HUES48 (cell line): ENCODE measurements around the gene STOM.

Experiments used
- H3K27ac ChIP-seq: one replicate; pipeline ENCODE4 v1.7.0; 2013; ENCODE audit warnings: low read depth, low read length, inconsistent platforms
- H3K27me3 ChIP-seq: 2 replicates; pipeline ENCODE4 v1.6.1; 2013; ENCODE audit warnings: mild to moderate bottlenecking, low read length; ENCODE audit not compliant: control insufficient read depth, insufficient read depth
- H3K36me3 ChIP-seq: 2 replicates; pipeline ENCODE4 v1.6.1; 2013; ENCODE audit warnings: low read length; ENCODE audit not compliant: control insufficient read depth, insufficient read depth
- H3K4me1 ChIP-seq: 2 replicates; pipeline ENCODE4 v1.6.1; 2013; ENCODE audit warnings: mild to moderate bottlenecking, low read length; ENCODE audit not compliant: control insufficient read depth, insufficient read depth
- H3K4me3 ChIP-seq: 2 replicates; pipeline ENCODE4 v1.5.1; 2013; ENCODE audit warnings: mild to moderate bottlenecking, low read depth, low read length
- H3K9ac ChIP-seq: 2 replicates; pipeline ENCODE4 v1.6.1; 2013; ENCODE audit warnings: mild to moderate bottlenecking, low read depth, low read length, moderate library complexity
- H3K9me3 ChIP-seq: 2 replicates; pipeline ENCODE4 v1.6.1; 2013; ENCODE audit warnings: low read length; ENCODE audit not compliant: control insufficient read depth, insufficient read depth

The STOM gene

DNA sequence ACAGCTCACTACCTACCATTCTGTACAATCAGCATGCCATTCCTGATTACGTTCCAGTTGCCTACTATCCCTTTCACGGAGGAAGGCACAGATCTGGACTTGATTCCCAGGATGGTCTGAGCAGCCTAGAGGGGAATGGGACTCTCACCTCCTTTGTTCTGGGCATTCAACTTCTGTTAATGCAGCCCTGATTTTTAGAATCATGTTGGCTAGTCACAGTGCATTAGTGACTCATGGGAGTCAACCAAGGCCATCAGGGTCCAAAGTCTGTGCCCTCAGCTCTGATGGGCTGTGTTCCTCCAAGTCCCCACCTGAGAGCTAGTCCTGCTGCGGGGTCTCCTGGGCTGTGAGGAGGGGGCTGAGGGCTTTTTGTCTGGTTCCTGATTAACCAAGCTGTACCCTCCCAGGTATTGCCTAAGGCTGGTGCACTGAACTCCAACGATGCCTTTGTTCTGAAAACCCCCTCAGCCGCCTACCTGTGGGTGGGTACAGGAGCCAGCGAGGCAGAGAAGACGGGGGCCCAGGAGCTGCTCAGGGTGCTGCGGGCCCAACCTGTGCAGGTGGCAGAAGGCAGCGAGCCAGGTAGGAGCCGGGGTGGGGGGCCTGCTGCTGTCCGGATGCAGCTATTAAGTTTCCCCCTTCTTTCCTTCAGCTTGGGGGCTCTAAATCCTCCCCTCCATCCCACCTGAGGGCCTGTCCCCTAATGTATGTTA is 43.0 kb downstream of the STOM start:
- H3K27me3 ChIP-seq: no peaks in the 10 kb centered on the region
- no peak overlapping the region for H3K9ac ChIP-seq
- no peaks in the 10 kb centered on the region for H3K4me1 ChIP-seq
- no peaks in the 10 kb centered on the region for H3K9me3 ChIP-seq
- no peak overlapping the region for H3K4me3 ChIP-seq
- H3K36me3 ChIP-seq: peaks cover 34% of the 10 kb centered on the region
- no peak overlapping the region for H3K27ac ChIP-seq

GRCh38 chr9:121326130-121326838 is 43.8 kb downstream of the STOM start:
- Histone ChIP-seq H3K4me1 (no peaks in the 10 kb centered on the region), H3K27ac (no peak overlapping the region), H3K27me3 (no peaks in the 10 kb centered on the region), H3K9me3 (no peaks in the 10 kb centered on the region), H3K4me3 (no peak overlapping the region), H3K36me3 (peaks cover 34% of the 10 kb centered on the region), H3K9ac (no peak overlapping the region)

GRCh38 chr9:121325387-121325786 is 44.7 kb downstream of the STOM start:
- Histone ChIP-seq H3K4me1 (no peaks in the 10 kb centered on the region), H3K27ac (no peak overlapping the region), H3K9ac (no peak overlapping the region), H3K27me3 (no peaks in the 10 kb centered on the region), H3K9me3 (no peaks in the 10 kb centered on the region), H3K36me3 (peaks cover 34% of the 10 kb centered on the region), H3K4me3 (no peak overlapping the region)

GRCh38 chr9:121324755-121325154 is 45.3 kb downstream of the STOM start:
- Histone ChIP-seq H3K36me3 (peaks cover 30% of the 10 kb centered on the region), H3K9ac (no peak overlapping the region), H3K27ac (no peak overlapping the region), H3K27me3 (no peaks in the 10 kb centered on the region), H3K4me3 (no peak overlapping the region), H3K4me1 (no peaks in the 10 kb centered on the region), H3K9me3 (no peaks in the 10 kb centered on the region)

- H3K4me1 ChIP-seq: no peaks in the 10 kb centered on the region
- no peak overlapping the region for H3K9ac ChIP-seq
- no peak overlapping the region for H3K4me3 ChIP-seq
- peaks cover 26% of the 10 kb centered on the region for H3K36me3 ChIP-seq
- no peaks in the 10 kb centered on the region for H3K9me3 ChIP-seq
- H3K27ac ChIP-seq: no peak overlapping the region
- no peaks in the 10 kb centered on the region for H3K27me3 ChIP-seq
Measured at GRCh38 chr9:121324316-121324715, 45.7 kb downstream of the STOM start.

GRCh38 chr9:121323449-121324151 is 46.5 kb downstream of the STOM start:
- no peaks in the 10 kb centered on the region for H3K9me3 ChIP-seq
- H3K27ac ChIP-seq: no peak overlapping the region
- peaks cover 19% of the 10 kb centered on the region for H3K36me3 ChIP-seq
- no peaks in the 10 kb centered on the region for H3K4me1 ChIP-seq
- H3K9ac ChIP-seq: no peak overlapping the region
- H3K4me3 ChIP-seq: no peak overlapping the region
- H3K27me3 ChIP-seq: no peaks in the 10 kb centered on the region

- no peak overlapping the region for H3K4me3 ChIP-seq
- H3K9ac ChIP-seq: no peak overlapping the region
- no peaks in the 10 kb centered on the region for H3K9me3 ChIP-seq
- no peaks in the 10 kb centered on the region for H3K4me1 ChIP-seq
- H3K27me3 ChIP-seq: no peaks in the 10 kb centered on the region
- peaks cover 18% of the 10 kb centered on the region for H3K36me3 ChIP-seq
- no peak overlapping the region for H3K27ac ChIP-seq
Measured at GRCh38 chr9:121322737-121323448, 47.2 kb downstream of the STOM start.

GRCh38 chr9:121322037-121322736 is 47.9 kb downstream of the STOM start:
- Histone ChIP-seq H3K9me3 (no peaks in the 10 kb centered on the region), H3K9ac (no peak overlapping the region), H3K27ac (no peak overlapping the region), H3K27me3 (no peaks in the 10 kb centered on the region), H3K36me3 (peaks cover 20% of the 10 kb centered on the region), H3K4me3 (no peak overlapping the region), H3K4me1 (no peaks in the 10 kb centered on the region)

DNA sequence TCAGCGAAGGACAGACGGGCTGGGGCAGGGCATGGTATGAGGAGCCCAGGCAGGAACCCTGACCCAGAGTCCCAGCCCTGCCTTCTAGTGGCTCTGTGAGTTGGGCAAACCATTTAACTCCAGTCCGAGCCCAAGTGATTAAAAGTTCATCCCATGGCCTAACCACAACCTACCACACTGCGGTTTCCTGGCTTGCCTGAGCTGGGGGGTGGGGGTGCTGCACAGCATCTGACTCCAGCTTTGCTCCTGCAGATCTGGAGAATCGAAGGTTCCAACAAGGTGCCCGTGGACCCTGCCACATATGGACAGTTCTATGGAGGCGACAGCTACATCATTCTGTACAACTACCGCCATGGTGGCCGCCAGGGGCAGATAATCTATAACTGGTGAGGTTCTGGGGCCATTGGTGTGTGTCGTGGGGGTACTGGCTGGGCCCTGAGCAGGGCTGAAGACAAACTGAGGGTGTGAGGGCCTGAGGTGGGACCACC is 49.0 kb downstream of the STOM start:
- peaks cover 14% of the 10 kb centered on the region; the same call in 1 of the 2 replicates for H3K36me3 ChIP-seq
- H3K27ac ChIP-seq: no peak overlapping the region
- no peaks in the 10 kb centered on the region for H3K9me3 ChIP-seq
- no peaks in the 10 kb centered on the region for H3K4me1 ChIP-seq
- no peaks in the 10 kb centered on the region for H3K27me3 ChIP-seq
- no peak overlapping the region for H3K9ac ChIP-seq
- H3K4me3 ChIP-seq: no peak overlapping the region

DNA sequence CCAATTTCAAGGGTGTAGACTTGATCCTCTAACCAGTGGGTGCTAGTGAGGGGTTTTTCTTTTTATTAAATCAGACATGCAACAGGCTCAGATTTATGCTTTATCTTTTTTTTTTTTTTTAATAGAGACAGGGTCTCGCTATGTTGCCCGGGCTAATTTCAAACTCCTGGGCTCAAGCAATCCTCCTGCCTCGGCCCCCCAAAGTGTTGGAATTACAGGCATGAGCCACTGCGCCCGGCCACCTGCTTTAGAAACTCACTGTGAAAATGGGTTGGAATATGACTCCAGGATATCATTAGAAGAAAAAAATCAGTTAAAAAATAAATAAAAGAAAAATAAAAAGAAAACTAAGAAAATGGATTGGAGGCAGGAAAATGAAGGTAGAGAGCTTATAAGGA is 50.7 kb downstream of the STOM start:
- Histone ChIP-seq H3K27me3 (no peaks in the 10 kb centered on the region), H3K27ac (no peak overlapping the region), H3K4me3 (no peak overlapping the region), H3K9me3 (no peaks in the 10 kb centered on the region), H3K4me1 (no peaks in the 10 kb centered on the region), H3K36me3 (0 out of 2 replicates have a peak, but pooled peaks cover 4% of the 10 kb centered on the region), H3K9ac (no peak overlapping the region)
